Fibroblast of lung (primary cell): Measurements from ENCODE around the gene COX6A1. TPM values are rescaled to one million over a fixed set of nuclear protein-coding genes. Genes with fewer than 3 reads are reported as not detected.

ENCODE experiments used
- DNase-seq, 2 donors: peaks; one replicate each; pipeline versions ENCODE4 v3.0.0 to v3.0.0-alpha.2; 2010; ENCODE audit warnings: low read depth in 2 of 2
- H2AFZ ChIP-seq: 2 replicates; pipeline ENCODE4 v1.5.1; 2012; ENCODE audit warnings: low read length, control low read depth, inconsistent platforms
- H3K27ac ChIP-seq: 2 replicates; pipeline ENCODE4 v1.5.1; 2011; ENCODE audit warnings: low read length, control low read depth; ENCODE audit not compliant: insufficient read depth
- H3K27me3 ChIP-seq: 2 replicates; pipeline ENCODE4 v1.5.1; 2011; ENCODE audit warnings: mild to moderate bottlenecking, low read length; ENCODE audit not compliant: control insufficient read depth, insufficient read depth
- H3K36me3 ChIP-seq: 2 replicates; pipeline ENCODE4 v1.5.1; 2011; ENCODE audit warnings: low read length; ENCODE audit not compliant: control insufficient read depth, insufficient read depth
- H3K4me1 ChIP-seq: 2 replicates; pipeline ENCODE4 v1.5.1; 2011; ENCODE audit warnings: low read length; ENCODE audit not compliant: control insufficient read depth, insufficient read depth; ENCODE audit errors: extremely low read depth
- H3K4me2 ChIP-seq: 2 replicates; pipeline ENCODE4 v1.5.1; 2011; ENCODE audit warnings: low read length, control low read depth; ENCODE audit not compliant: insufficient read depth; ENCODE audit errors: extremely low read depth
- H3K4me3 ChIP-seq, 4 experiments: fragments of 200-600 bp in 1 of 4; sonication (generic) in 1 of 4; replicated peaks in 1 of 4; 2 replicates each; pipeline ENCODE4 v1.5.1; 2011 to 2016; ENCODE audit warnings: low read length in 4 of 4, low read depth in 3 of 4, mild to moderate bottlenecking in 3 of 4, control low read depth in 2 of 4, inconsistent platforms in 1 of 4, mixed read lengths in 1 of 4; ENCODE audit not compliant: insufficient read depth in 1 of 4; ENCODE audit errors: control extremely low read depth in 1 of 4
- H3K79me2 ChIP-seq: 2 replicates; pipeline ENCODE4 v1.5.1; 2012; ENCODE audit warnings: mild to moderate bottlenecking, low read length, inconsistent platforms; ENCODE audit not compliant: control insufficient read depth, insufficient read depth
- H3K9ac ChIP-seq: 2 replicates; pipeline ENCODE4 v1.5.1; 2011; ENCODE audit warnings: mild to moderate bottlenecking, low read length, control low read depth; ENCODE audit not compliant: insufficient read depth
- H3K9me3 ChIP-seq: 2 replicates; pipeline ENCODE4 v1.5.1; 2012; ENCODE audit warnings: low read depth, low read length; ENCODE audit not compliant: control insufficient read depth, insufficient read depth
- H4K20me1 ChIP-seq: 2 replicates; pipeline ENCODE4 v1.5.1; 2011; ENCODE audit warnings: low read length; ENCODE audit not compliant: control insufficient read depth, insufficient read depth; ENCODE audit errors: extremely low read depth
- CTCF ChIP-seq, 2 donors: IDR thresholded peaks in 1 of 2; conservative IDR thresholded peaks in 1 of 2; 1 replicate in 1 of 2; 2 replicates in 1 of 2; pipeline ENCODE4 v1.5.1; 2011 to 2012; ENCODE audit warnings: low read length in 2 of 2, control low read depth in 1 of 2, inconsistent platforms in 1 of 2, low read depth in 1 of 2, mild to moderate bottlenecking in 1 of 2
- EZH2 ChIP-seq: IDR thresholded peaks from 2 replicates; pipeline ENCODE4 v1.5.1; 2012; ENCODE audit warnings: low read length, control low read depth, mild to moderate bottlenecking; ENCODE audit errors: missing control alignments
- polyA plus RNA-seq, 2 donors: library from polyadenylated mRNA; depleted of rRNA in 1 of 2; stranded (reverse) in 1 of 2; unstranded in 1 of 2; fragments of >200 nt; gene quantifications; 2 replicates each; pipeline ENCODE4 v1.2.1, GENCODE V29; 2011 to 2012; ENCODE audit warnings: missing spikeins in 1 of 2
- total RNA-seq: library from RNA; depleted of rRNA; stranded (reverse); fragments of >200 nt; gene quantifications from 2 replicates; pipeline ENCODE4 v1.2.1, GENCODE V29; 2014

The COX6A1 gene
- total and polyA plus RNA-seq, 2 donors (not counting 1 experiment from before 2014, with no cell fraction given) = 312 to 512 TPM

GRCh38 chr12:120412421-120412820 lies 25.5 kb upstream of the COX6A1 start:
- H3K79me2 ChIP-seq = no peaks in the 10 kb centered on the region
- H4K20me1 ChIP-seq = no peaks in the 10 kb centered on the region
- no peak overlapping the region for H3K4me3 ChIP-seq
- H3K4me1 ChIP-seq = no peaks in the 10 kb centered on the region
- TF ChIP-seq CTCF (conservative IDR thresholded peaks at IDR 0.05 in 1 of 2, IDR thresholded peaks at IDR 0.05 in 1 of 2; ENCODE audit: low read depth in 1 of 2, low read length in 2 of 2) (no peak), EZH2 (no peak)
- DNase-seq = no peak
- no peak overlapping the region for H3K27ac ChIP-seq
- no peak overlapping the region for H3K4me2 ChIP-seq
- peaks cover 2% of the 10 kb centered on the region for H3K27me3 ChIP-seq
- H3K9me3 ChIP-seq = no peaks in the 10 kb centered on the region
- H2AFZ ChIP-seq = no peak overlapping the region
- no peaks in the 10 kb centered on the region for H3K36me3 ChIP-seq
- H3K9ac ChIP-seq = no peak overlapping the region

GRCh38 chr12:120413901-120414695 lies 23.8 kb upstream of the COX6A1 start:
- H3K4me1 ChIP-seq = no peaks in the 10 kb centered on the region
- DNase-seq = no peak
- TF ChIP-seq CTCF (conservative IDR thresholded peaks at IDR 0.05 in 1 of 2, IDR thresholded peaks at IDR 0.05 in 1 of 2; ENCODE audit: low read depth in 1 of 2, low read length in 2 of 2) (no peak), EZH2 (no peak)
- H3K9ac ChIP-seq = no peak overlapping the region
- H3K9me3 ChIP-seq = no peaks in the 10 kb centered on the region
- no peaks in the 10 kb centered on the region for H3K79me2 ChIP-seq
- no peak overlapping the region for H3K4me3 ChIP-seq
- no peak overlapping the region for H3K27ac ChIP-seq
- H3K4me2 ChIP-seq = no peak overlapping the region
- no peaks in the 10 kb centered on the region for H4K20me1 ChIP-seq
- H3K36me3 ChIP-seq = no peaks in the 10 kb centered on the region
- H2AFZ ChIP-seq = no peak overlapping the region
- H3K27me3 ChIP-seq = peaks cover 2% of the 10 kb centered on the region

- H3K27me3 ChIP-seq = peaks cover 2% of the 10 kb centered on the region
- no peaks in the 10 kb centered on the region for H3K9me3 ChIP-seq
- no peak overlapping the region for H3K27ac ChIP-seq
- H3K4me2 ChIP-seq = no peak overlapping the region
- no peak for DNase-seq
- H4K20me1 ChIP-seq = no peaks in the 10 kb centered on the region
- no peaks in the 10 kb centered on the region for H3K36me3 ChIP-seq
- TF ChIP-seq EZH2 = no peak
- no peak for TF ChIP-seq CTCF (conservative IDR thresholded peaks at IDR 0.05 in 1 of 2, IDR thresholded peaks at IDR 0.05 in 1 of 2; ENCODE audit: low read depth in 1 of 2, low read length in 2 of 2)
- no peaks in the 10 kb centered on the region for H3K79me2 ChIP-seq
- no peak overlapping the region for H3K4me3 ChIP-seq
- H3K9ac ChIP-seq = no peak overlapping the region
- H3K4me1 ChIP-seq = no peaks in the 10 kb centered on the region
- H2AFZ ChIP-seq = no peak overlapping the region
Observed at GRCh38 chr12:120416490-120417216, 21.3 kb upstream of the COX6A1 start.
